ENCODE results near the gene NPC2.
A peak's percentile ranks its signal among the peaks of the same experiment; 100 is the strongest.
"Not testable (repeated sequence)": the region's sequence is repeated elsewhere in the genome, so short reads cannot be mapped to it uniquely, and the experiment has no call there.

Gene NPC2

DNA sequence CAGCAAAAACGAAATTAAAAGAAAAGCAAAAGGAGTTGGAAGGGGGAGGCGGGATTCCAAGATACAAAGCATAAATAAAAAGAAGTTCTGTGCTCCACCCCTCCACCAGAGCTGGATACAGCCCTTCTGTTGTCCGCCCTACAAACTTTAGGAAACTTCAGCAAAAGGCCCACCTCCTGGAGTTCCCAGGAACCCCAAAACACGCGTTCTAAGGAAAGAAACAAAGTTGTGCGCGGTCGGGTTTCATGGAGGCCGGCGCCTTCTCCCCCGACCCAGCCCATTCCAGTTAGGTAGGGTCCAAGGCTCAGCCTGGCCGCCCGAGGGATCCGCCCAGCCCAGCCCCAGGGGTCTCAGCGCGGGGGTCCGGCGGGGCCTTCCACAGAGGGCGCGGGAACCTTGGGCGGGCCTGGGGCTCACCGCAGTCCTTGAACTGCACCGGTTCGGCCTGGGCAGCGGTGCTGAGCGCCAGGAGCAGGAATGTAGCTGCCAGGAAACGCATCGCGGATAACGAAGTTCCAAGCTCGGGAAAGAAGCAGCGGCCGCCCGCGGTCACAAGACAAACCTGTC lies at the start of gene NPC2:
NPC2 (minus strand) TSS at position 530 of the 567 bp plus-strand sequence; CDS start at position 499, 31 bp downstream.
- no peak for DNase-seq

DNA sequence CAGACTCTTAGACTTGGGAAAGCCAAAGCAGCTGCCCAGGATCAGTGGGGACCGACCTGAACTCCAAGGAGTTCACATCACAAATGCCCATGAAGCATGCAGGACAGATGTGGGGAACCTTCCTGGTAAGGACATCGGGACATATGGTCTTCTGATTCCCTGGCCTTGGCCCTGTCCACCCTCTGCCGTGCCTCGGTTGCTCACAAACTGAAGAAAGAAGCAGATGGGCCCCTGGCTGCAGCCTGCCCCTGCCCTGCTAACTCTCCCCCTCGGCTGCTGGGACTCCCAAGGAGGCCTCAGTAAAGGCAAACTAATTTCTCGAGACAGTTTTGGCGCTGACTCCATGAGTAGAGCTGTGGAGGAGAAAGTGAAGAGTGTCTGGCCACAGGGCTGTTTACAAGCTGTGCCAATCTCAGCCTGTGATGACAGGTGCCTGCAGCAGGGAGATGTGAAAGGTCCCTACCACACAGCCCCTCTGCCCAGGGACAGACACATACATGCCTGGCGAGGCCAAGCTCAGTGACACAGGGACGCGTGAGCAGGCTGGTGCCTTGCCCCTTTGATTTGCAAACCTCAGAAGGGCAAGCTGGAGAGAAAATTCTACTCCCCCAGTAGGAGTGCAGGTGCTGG lies 49.1 kb upstream of the NPC2 start:
- DNase-seq = no peak

DNA sequence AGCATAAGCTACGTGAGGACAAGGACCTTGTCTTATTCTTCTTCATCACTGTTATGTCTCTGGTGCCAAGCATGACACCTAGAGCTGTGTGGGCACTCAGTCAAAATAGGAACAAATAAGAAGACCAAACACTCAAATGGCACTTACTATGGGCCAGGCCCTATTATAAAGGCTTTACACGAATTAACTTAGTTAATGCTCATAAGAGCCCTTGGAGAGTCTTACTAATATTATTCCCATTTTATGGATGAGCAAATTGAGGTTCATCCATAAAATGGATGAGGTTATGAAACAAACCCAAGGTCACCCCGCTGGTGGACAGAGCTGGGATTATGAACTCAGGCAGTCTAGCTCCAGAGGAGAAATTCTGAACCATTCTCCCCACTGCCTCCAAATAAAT lies 48.1 kb upstream of the NPC2 start:
- no peak for DNase-seq

DNA sequence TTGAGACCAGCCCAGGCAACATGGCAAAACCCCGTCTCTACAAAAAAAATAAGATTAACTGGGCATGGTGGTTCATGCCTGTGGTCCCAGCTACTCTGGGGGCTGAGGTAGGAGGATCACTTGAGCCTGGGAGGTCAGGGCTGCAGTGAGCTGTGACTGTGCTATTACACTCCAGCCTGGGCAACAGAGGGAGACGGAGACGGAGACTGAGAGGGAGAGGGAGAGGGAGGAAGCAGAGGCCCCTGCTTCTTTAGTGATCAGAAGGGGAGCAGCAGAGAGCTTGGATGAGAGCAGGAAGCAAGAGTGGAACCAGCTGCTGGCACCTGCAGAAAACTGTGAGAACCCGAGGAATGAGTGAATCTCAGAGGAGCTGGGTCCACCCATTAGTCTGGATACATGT lies 46.4 kb upstream of the NPC2 start:
- DNase-seq = no peak

DNA sequence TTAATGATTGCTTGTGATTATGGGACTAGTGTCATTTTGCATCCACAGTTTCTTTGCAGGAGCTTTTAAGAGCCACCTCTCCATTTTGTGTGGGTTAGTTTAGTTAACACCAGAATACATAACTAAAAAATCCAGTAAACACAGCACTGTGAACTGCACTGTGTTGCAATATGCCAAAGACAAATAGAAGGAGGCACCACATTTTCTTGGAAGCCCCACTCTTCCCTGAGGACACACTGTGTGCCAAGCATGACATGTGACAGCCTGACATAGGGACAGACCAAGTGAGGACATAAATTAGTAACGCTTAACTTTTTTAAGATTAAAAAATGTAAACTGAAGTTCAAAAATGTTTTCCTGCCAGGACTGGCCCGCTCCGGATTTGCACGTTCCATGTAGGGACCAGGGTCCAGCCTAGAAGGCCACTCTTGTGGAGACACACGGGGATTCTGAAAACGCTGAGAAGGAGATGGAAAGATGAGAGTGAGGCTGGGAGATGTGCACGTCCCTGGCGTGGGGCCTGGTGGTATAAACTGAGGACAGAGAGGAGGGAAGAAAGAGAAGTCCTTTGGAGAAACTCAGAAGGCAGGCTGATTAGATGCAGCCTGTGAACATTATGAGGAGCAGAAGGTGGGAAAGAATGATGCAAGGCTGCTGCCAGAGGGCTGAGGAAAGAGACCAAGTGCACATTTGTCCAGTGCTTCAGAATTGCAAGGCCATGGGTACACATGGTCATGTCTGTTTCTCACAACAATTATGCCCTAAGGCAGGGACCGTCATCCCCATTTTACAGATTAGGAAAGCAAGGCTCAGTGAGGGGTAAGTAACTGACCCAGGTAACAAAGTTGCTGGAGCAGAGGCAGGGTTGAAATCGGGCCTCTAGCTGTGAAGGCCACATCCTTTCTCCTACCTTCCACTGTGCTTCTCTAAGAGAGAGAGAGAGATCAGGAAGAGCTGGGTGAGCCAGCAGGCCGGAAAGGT lies 45.6 kb upstream of the NPC2 start:
- no peak for DNase-seq

DNA sequence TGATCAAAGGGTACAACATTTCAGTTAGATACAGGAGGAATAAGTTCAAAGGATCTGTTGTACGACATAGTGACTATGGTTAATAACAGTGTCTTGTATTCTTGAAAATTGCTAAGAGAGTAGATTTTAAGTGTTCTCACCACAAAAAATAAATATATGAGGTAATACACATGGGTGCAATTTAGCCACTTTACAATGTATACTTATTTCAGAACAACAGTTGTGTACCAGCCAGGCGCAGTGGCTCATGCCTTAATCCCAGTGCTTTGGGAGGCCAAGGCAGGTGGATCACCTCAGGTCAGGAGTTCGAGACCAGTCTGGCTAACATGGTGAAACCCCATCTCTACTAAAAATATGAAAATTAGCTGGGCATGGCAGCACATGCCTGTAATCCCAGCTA lies 43.2 kb upstream of the NPC2 start:
- not testable (repeated sequence) for DNase-seq

DNA sequence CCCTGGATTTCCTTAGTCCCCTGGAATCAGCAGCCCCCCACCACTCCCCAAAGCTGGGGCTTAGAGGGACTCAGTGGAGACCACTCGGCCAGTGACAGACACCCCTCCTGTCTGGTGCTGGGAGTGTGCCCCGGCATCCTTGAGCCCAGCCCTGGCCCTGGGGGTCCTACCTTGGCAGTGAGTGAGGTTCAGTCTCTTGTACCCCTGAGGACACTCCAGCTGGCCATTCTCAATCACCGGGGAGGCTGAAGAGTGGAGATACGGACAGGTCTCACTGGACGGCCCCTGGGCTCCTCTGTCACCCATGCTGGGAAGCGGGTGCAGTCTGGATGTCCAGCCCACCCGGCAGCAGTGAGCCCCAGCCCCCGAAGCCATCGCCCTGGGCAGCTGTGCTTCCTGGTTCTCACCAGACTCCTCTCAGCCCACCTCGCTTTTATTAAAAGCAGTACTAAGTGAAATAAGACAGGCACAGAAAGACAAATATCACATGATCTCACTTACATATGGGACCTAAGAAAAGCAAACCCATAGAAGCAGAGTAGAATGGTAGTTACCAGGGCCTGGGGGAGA lies 42.7 kb upstream of the NPC2 start:
- no peak for DNase-seq

DNA sequence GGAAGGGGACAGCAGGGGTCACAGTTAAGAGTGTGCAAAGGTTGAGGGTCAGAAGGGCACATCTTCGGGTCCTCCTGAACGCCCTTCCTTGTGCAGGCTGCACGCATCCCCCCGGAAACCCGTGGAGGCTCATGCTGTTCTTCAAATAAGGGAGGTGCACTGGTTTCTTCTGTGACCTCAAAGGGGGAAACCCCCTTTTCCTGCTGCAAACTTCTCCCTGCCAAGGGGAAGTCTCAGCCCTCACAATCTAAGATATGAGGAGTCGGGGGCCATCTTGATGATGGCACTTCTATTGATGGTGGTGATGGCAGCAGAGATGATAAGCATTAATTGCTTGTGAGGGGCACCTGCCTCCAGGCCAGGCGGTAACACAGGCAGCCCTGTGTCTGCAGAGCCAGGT lies 40.5 kb upstream of the NPC2 start:
- no peak for DNase-seq

DNA sequence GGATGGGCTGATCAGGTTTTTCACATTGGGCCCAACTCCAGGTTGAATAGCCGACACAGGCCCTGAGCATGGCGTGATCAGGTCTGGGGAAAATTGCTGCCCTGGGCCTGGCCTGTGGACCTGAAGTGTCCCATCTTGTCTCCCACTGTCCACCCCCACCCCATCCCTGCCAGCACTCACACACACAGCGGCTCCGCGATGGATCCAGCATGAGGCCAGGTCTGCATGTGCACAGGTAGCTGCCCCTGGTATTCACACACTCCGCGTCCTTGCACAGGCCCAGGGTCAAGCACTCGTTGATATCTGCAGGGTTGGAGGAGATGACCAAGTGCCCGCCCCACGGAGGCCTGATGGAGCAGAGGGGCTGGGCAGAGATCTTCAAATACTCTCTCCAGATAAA lies 39.1 kb upstream of the NPC2 start:
- no peak for DNase-seq

DNA sequence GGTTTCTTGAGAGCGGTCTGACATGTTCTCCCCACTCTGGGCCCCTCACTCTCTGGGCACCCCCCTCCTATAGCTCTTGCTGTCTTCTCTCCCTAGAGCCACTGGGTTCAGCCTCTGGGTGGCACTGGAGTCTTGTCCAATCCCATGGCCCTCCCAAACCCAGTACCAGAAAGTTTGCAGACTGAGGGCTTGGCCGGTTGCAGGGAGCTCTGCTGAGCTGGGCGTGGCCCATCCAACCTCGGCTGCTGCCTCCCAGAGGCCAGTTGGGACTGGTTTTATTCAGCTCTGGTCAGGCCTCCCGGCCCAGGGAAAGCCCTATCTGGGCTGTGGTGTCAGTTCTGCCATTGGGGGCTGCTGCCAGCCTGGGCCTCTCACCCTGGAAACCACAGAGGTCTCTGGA lies 38.4 kb upstream of the NPC2 start:
- DNase-seq = peak; percentile 79

DNA sequence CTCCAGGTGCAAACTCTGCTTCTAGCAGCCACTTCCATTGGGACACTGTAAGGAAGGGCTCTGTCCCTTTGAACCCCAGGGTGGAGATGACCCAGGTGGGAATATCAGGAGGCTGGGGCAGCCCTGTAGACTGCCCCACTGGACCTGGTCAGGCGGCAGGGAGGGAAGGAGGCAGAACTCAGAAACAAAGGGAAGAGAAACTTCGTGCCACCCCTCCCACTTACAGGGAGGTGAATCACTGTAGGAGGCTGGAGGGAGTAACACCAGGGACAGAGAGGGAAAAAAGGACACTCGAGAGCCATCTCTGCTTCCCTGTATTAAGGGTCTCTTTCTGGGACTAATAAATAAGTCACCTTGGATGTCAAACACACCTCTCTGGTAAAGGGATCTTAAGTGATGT lies 37.9 kb upstream of the NPC2 start:
- DNase-seq = no peak

DNA sequence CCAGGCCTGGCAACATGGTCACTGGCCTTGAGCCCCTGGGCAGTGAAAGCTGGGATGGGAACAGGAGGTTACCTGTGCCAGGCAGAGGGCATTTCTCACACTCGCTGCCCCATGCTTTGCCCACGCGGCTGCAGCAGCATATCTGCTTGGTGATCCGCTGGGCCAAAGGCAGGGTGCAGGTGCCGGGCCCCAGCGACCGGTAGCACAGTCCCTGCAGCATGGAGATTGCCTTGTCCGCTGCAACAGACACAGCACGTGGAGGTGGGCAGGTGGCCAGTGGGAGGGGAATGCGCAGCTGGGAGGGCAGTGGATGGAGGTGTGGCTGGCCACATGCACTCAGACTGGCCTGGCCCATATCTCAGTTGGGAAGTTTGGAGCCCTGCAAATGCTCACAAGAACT lies 35.8 kb upstream of the NPC2 start:
- DNase-seq = no peak

DNA sequence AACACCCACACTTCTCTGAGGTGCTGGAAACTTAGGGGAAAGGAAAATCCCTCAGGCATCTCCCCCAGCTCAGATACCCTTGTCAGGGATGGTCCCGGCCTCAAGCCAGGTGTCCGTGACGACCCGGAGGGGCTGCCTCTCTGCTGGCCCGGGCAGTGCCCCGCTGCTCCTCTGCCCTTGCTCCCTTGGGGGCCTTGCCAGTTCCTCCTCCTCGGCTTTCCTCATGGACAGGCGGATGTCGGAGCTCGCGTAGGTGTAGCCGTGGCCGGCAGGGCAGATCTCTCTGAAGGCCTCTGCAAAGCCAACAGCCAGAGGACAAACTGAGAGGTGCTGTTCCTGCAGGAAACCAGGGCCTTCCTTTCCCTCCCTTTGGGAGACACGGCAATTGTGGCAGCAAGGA lies 35.3 kb upstream of the NPC2 start:
- no peak for DNase-seq

DNA sequence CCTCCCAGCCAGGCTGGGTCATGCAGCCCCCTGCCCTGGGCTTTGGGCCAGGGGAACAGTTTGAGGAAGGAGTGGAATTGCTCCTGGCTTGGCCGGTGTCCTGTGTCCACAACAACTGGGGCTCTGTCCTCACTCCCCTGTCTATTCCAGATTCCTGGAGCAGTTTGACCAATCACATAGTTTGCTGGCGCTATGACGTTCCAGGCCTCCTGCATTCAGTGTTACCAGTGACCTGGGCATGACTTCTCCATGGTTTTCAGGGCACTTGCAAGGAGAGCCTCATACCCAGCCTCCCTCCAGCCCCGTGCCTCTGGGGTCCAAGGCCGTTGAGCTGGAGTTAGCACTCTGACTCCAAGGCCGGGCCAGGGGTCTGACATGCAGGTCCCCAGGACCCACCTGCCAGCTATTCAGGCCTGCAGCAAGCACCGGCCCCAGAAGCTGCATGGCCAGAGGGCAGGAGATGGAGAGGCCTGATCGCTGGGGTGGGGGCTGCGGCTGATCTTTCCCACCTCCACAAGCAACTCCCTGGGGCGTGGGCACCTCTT lies 34.7 kb upstream of the NPC2 start:
- DNase-seq = no peak

DNA sequence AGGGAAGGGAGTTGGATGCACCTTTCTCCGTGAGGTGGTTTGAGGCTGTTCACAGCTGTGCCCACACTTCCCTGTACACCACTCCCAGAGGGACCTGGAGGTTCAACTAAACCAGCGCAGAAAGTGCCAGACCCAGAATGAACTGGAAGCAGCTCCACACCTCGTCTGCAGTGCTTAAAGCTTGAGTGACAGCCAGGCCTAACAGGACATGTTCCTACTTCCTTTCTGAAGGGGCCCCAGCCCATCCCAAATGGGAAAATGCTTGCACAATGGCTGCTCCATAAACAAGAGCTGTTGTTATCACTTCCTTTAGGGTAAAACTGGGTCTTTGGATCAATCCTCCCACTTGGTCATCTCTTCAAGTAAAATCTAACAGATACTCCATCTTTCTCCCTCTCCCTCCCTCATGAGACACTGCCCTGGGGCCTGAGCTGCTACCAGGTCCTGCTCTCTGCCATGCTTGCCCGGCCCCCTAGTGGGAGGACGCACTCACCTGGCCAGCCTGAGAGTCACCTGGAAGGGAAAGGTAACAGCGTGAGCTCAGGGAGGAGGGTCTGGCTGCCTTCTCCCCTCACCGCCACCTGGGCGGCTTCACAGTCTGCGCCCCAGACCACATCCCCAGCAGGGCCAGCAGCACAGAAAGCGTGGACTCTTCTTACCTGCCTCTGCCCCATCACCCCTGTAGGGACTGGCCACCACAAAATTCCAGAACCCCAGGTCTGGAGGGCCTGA lies 33.9 kb upstream of the NPC2 start:
- DNase-seq = no peak

DNA sequence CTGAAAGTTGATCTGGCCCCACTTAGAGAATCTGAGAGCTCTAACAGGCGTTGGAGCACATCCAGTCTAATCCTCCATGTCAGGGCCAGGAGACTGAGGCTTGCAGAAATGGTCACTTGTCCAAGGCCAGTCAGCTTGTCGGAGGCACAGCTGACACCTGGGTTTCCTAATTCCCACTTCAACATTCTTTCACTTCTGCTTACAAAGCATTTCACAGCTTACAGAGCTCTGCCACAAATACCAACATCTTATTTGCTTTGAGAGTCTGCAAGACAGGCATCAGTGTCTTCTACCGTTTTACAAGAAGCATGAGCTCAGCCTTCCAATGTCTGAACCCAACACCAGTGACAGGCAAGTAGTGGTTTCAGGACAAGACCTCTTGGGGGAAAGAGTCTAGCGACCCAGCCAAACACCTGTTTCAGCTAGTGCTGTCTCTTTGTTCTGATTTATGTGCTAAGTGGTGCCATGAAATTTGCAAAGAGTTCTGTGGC lies 32.3 kb upstream of the NPC2 start:
- DNase-seq = no peak

DNA sequence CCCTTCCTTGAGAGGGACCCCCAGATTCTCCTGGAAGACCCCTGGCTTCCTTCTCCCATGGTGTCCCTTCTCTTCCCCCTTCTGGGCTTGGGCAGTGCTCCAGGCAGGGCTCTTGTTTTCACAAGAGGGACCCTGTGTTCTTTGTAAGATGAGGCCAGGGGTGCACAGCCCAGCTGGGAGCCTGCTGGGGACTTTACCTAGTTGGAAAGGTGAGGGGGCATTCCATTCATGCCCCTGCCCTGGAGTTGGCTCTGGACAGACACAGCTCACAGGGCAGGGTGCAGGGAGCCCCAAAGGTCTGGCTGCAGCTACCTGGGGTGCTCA lies 31.7 kb upstream of the NPC2 start:
- no peak for DNase-seq

DNA sequence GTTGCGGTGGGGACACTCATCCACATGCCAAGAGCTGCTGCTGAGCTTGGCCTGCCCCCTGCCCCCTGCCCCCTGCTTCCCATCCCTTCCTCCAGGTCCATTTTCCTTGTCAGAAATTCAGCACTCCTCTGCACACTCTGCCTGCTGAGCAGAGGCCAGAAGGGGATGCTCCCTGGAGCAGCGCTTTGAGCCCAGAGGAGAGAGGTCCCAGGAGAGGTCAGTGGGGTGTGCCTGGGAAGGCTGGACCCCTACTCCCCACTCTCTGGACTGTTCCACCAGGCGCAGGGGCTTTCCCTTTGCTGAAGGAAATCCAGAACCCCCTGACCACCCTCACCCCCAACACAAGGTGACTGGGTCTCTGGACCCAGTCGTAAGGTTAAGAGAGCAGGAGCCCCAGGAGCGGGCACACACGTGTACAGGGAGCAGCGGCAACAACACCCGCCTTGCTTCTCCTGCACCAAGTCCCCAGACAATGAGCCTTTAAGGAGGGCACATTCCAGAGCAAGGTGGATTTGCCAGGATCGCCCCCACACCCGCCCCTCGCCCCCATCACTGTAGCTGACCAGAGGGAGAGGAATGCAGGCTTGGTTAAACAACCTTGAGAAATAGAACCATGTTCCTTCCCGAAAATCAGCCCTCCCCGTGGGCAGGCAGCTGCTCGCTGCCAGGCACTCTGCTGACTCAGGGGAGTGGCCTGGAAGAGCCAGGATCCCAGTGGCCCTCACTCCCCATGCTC lies 31.1 kb upstream of the NPC2 start:
- no peak for DNase-seq

DNA sequence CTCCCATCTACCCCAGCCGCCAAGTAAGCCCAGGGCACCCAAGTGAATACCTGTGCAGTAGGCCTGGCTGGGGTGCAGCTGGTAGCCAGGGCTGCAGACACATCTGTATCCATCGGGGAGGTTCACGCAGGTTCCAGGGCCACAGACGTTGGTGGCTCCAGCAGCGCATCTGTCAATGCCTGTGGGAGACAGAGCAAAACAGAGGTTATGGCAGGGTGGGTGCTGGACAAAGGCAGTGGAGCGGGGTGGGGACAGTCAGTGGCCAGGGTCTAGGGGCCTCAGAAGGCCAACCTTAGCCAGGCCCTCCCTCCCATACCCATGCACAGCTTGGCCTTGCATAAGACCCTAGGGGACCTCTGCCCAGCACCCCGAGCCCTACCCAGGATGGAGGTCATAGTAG lies 29.6 kb upstream of the NPC2 start:
- DNase-seq = no peak

DNA sequence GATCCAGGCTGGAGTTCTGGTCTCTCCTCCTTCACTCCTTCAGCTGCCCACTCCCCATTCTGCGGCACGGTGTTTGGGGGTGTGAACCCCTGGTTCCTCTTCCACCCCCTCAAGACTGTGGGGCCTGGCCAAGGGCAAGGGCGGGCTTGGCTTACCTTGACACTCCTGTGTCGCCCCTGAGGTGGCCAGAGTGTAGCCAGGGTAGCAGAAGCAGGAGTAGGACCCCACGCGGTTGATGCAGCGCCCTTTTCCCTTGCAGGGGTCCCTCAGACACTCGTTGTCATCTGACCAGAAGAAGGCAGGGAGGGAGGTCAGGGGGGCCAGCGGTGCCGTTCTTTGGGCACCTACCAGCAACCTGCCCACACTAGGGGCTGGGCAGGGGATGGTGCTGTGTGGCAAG lies 28.7 kb upstream of the NPC2 start:
- DNase-seq = no peak

DNA sequence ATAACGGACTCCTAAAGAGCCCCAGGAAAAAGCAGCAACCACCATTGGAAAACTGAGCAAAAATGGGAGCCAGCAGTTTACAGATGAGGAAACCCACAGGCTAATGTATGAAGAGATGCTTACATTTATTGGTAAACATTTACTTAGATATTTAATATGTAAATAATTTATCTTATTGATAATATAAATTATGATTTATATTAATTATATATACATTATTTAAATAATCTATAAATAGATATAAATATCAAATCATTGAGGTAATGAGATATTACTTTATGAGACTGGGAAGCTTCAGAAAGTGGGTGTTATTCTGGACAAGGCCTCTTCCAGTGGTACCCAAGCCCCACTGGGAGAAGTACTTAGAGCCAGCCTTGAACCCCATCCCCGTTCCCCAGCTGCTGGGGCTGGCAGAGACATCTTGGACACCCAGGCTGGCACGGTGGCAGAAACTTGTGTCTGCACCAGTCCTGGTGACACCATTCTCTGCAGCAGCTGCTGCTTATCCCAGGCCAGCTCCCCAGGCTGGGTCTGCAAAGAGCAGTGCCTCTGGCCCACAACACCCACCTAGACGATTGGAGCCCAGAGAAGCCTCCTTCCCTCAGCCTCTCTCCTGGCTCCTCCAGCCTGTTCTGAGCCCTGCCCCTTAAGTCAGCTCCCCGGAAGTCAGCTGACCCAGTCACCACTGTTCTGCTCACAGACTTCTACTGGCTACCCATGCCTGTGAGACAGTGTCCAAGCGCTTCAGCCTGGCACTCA lies 26.4 kb upstream of the NPC2 start:
- DNase-seq = no peak
